ENCODE data around the gene P4HA1.

P4HA1 gene

DNA sequence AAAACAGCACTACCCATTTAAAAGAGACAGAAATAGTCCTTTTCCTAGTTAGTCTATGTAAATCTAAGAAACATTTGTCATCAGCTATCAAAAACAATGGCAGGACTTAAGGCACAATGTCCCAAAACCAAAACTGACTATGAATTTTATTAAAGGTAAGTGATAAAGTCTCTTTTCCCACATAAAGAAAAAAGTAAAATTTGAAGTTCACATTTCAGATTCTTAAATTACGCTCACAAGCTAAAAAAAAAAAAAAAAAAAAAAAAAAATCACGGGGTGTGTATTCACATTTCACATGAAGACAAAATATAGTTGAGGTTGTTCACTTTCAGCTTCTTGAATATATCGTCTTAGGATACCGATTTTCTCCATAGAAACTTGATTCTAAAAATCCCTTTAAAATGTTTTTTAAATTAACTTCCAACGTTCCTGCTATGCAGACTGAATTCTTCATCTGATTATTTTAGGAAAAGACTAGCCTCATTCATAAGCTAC lies 1.6 kb downstream of the P4HA1 start:
- H3K4me3 ChIP-seq (ENCODE audit: low read depth, low read length): peak overlapping the region; percentile 92
- TF ChIP-seq, protein P1, sequence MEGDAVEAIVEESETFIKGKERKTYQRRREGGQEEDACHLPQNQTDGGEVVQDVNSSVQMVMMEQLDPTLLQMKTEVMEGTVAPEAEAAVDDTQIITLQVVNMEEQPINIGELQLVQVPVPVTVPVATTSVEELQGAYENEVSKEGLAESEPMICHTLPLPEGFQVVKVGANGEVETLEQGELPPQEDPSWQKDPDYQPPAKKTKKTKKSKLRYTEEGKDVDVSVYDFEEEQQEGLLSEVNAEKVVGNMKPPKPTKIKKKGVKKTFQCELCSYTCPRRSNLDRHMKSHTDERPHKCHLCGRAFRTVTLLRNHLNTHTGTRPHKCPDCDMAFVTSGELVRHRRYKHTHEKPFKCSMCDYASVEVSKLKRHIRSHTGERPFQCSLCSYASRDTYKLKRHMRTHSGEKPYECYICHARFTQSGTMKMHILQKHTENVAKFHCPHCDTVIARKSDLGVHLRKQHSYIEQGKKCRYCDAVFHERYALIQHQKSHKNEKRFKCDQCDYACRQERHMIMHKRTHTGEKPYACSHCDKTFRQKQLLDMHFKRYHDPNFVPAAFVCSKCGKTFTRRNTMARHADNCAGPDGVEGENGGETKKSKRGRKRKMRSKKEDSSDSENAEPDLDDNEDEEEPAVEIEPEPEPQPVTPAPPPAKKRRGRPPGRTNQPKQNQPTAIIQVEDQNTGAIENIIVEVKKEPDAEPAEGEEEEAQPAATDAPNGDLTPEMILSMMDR (IDR thresholded peaks at IDR 0.05; ENCODE audit: borderline replicate concordance, insufficient read depth, low read depth, low read length): no peak

GRCh38 chr10:73093922-73094850 lies 2.5 kb downstream of the P4HA1 start:
- peak overlapping the region; percentile 22 for H3K4me3 ChIP-seq (ENCODE audit: low read depth, low read length)
- TF ChIP-seq, protein P1 (IDR thresholded peaks at IDR 0.05; ENCODE audit: borderline replicate concordance, insufficient read depth, low read depth, low read length): no peak

DNA sequence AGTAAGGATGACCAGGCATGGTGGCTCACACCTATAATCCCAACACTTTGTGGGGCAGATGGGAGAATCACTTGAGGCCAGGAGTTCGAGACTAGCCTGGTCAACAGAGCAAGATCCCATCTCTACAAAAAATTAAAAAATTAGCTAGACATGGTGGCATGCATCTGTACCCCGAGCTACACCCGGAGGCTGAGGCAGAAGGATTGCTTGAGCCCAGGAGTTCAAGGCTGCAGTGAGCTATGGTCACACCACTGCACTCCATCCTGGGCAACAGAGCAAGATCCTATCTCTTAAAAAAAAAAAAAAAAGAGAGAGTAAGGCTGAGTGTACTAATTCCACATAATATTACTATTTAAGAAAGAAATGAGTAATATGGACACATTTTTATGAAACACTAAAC lies 3.8 kb downstream of the P4HA1 start:
- no peak overlapping the region for H3K4me3 ChIP-seq (ENCODE audit: low read depth, low read length)
- TF ChIP-seq, protein P1 (IDR thresholded peaks at IDR 0.05; ENCODE audit: borderline replicate concordance, insufficient read depth, low read depth, low read length): no peak

- TF ChIP-seq, protein P1 (IDR thresholded peaks at IDR 0.05; ENCODE audit: borderline replicate concordance, insufficient read depth, low read depth, low read length): no peak
- H3K4me3 ChIP-seq (ENCODE audit: low read depth, low read length): no peak overlapping the region
Measured at GRCh38 chr10:73088304-73088703, 8.4 kb downstream of the P4HA1 start.

DNA sequence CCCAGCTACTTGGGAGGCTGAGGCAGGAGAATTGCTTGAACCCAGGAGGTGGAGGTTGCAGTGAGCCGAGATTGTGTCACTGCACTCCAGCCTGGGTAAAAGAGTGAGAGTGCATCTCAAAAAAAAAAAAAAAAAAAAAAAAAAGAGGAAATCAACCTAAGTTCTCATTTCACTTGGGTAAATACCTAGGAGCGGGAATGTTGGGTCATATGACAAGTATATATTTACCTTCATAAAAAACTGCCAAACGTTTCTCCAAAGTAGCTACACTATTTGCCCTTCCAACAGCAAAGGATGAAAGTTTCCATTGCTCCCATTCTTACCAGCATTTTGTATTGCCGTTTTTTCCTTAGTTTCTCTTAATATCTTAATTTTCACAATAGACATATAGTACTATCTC lies 9.8 kb downstream of the P4HA1 start:
- H3K4me3 ChIP-seq (ENCODE audit: low read depth, low read length): no peak overlapping the region
- TF ChIP-seq, protein P1 (IDR thresholded peaks at IDR 0.05; ENCODE audit: borderline replicate concordance, insufficient read depth, low read depth, low read length): no peak

DNA sequence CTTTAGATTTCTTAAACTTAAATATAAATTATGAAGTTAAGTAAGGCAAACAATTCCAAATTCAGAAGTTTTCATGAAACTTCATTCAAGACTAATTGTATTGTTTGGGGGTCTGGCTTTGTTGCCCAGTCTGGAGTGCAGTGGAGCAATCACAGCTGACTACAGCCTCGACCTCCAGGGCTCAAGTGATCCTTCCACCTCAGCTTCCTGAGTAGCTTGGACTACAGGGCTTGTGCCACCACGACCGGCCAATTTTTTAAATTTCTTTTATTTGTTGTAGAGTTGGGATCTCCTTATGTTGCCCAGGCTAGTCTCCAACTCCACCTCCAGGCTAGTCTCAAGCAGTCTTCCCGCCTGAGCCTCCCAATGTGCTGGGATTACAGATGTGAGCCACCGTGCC lies 12.5 kb downstream of the P4HA1 start:
- TF ChIP-seq, protein P1 (IDR thresholded peaks at IDR 0.05; ENCODE audit: borderline replicate concordance, insufficient read depth, low read depth, low read length): no peak
- no peak overlapping the region for H3K4me3 ChIP-seq (ENCODE audit: low read depth, low read length)

DNA sequence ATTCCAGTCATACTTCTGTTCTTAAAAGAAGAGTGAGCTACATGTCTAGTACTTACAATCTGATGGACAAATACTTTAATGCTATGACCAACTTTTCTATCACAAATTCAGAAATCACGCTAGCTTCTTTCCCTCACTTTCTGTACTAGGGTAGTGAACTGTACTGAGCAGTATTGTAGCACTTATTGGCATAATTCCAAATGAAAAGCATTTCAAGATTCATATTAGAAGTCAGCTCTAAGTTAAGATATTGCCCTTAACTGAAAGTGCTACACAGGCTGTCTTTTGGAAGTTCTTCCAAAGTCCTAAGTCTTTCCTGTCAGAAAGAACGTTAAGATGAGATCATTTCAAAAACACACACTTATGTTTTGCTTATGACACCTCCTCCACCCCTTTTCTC lies 13.4 kb downstream of the P4HA1 start:
- no peak overlapping the region for H3K4me3 ChIP-seq (ENCODE audit: low read depth, low read length)
- TF ChIP-seq, protein P1 (IDR thresholded peaks at IDR 0.05; ENCODE audit: borderline replicate concordance, insufficient read depth, low read depth, low read length): no peak
